IPS DF 6.9 (cell line): ENCODE measurements around the gene NHLRC4.

Experiments
- DNase-seq: peaks from one replicate; pipeline ENCODE4 v3.0.0-alpha.2; 2013; ENCODE audit warnings: low read depth, low spot score
- H3K27ac ChIP-seq: one replicate; pipeline ENCODE4 v1.5.1; 2013; ENCODE audit warnings: low read length, control low read depth
- H3K27me3 ChIP-seq: 2 replicates; pipeline ENCODE4 v1.6.1; 2013; ENCODE audit warnings: mild to moderate bottlenecking, low read length; ENCODE audit not compliant: control insufficient read depth, insufficient read depth
- H3K36me3 ChIP-seq: 2 replicates; pipeline ENCODE4 v1.6.1; 2013; ENCODE audit warnings: low read length; ENCODE audit not compliant: control insufficient read depth, insufficient read depth
- H3K4me1 ChIP-seq: 2 replicates; pipeline ENCODE4 v1.6.1; 2013; ENCODE audit warnings: low read length; ENCODE audit not compliant: control insufficient read depth, insufficient read depth
- H3K4me3 ChIP-seq: 2 replicates; pipeline ENCODE4 v1.5.1; 2013; ENCODE audit warnings: mild to moderate bottlenecking, low read length
- H3K9me3 ChIP-seq: 2 replicates; pipeline ENCODE4 v1.6.1; 2013; ENCODE audit warnings: low read length, inconsistent platforms; ENCODE audit not compliant: control insufficient read depth, insufficient read depth
- WGBS: extraction: QIAGEN DNeasy Blood & Tissue Kit; methylation state at CpG from one replicate; pipeline ENCODE4 v1.1.7; 2013; ENCODE audit warnings: mixed read lengths, missing lambda C conversion rate; ENCODE audit not compliant: insufficient read length, insufficient coverage; 5-methylcytosine and 5-hydroxymethylcytosine counted together

Gene NHLRC4, protein sequence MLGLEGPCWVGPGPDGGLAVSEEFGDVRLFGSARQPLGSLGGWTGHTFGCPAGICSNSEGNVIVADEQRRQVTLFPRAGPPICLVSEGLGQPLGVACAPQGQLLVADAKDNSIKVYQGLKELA

DNA sequence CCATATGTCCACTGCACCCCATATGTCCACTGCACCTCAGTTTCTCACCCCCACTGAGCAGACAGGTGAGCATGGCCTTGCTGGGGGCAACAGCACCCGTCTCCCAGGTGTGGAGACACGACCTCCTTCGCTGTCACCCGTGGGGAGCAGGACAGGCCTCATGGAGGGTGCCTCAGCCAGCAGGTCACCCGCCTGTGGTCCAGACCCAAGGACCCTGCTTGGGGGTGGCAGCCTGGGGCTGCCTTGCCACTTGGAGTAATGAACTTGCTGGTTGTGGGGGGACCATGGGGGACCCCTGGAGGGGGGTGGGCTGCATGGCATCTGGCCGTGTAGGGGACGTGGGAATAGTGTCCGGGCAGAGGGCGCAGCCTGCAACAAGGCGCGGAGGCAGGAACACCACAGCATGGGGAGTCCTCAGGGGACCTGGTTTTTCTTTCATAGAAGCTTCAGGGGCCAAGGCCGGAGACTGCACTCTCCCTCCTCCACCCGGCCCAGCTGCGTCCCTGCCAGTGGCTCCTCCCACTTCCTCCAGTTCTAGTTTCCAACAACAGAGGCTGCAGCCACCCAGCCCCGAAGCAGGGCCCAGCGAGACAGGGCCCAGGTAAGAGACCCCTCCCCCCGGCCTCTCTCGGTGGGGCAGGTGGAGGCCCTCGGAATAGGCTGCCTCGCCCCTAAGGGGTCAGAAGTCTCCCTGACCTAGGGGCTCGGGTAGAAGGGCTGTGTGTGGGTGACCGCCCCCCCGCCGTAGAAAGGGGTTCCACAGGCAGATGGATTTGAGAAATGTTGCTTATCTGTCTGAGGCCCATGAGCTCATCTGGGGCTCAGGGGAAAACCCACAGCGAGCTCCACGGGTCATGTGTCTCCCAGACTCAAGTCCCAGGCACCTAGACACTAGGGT, at the start of gene NHLRC4:
Gene NHLRC4 (plus strand): TSS at position 531 of the 898 bp plus-strand sequence. CDS start 1,043 bp downstream, outside the sequence.
- Histone ChIP-seq H3K36me3 (no peaks in the 10 kb centered on the region), H3K9me3 (no peaks in the 10 kb centered on the region), H3K4me1 (peaks cover 3% of the 10 kb centered on the region), H3K27me3 (peaks cover 1% of the 10 kb centered on the region; the same call in 1 of the 2 replicates), H3K27ac (no peak within 1 kb of the TSS), H3K4me3 (no peak within 1 kb of the TSS)
- WGBS = no CpG with 5 or more reads among the region's 26 CpGs
- DNase-seq = no peak

DNA sequence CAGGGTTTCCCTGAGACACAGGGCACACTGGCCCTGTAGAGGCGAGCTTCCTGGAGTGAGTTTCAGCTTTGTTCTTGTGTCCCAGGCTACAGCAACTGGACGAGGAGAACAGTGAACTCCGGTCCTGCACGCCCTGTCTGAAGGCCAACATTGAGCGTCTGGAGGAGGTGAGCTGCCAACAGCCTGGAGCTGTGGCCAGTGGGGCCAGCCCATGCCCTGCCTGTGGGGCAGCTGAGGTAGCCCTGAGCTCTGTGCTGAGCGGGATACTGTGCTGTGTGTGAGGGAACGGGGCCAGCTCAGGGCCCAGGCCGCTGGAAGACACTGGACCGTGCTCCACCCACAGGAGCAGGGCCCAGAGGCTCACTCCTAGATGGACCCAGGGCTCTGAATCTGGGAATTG, 47.9 kb upstream of the NHLRC4 start:
- no peaks in the 10 kb centered on the region; the same call in 1 of the 2 replicates for H3K4me1 ChIP-seq
- H3K36me3 ChIP-seq = 0 out of 2 replicates have a peak, but pooled peaks cover 6% of the 10 kb centered on the region
- H3K27ac ChIP-seq = no peak overlapping the region
- no peaks in the 10 kb centered on the region for H3K27me3 ChIP-seq
- no CpG with 5 or more reads among the region's 9 CpGs for WGBS
- no peaks in the 10 kb centered on the region for H3K9me3 ChIP-seq
- H3K4me3 ChIP-seq = no peak overlapping the region
- DNase-seq = no peak

DNA sequence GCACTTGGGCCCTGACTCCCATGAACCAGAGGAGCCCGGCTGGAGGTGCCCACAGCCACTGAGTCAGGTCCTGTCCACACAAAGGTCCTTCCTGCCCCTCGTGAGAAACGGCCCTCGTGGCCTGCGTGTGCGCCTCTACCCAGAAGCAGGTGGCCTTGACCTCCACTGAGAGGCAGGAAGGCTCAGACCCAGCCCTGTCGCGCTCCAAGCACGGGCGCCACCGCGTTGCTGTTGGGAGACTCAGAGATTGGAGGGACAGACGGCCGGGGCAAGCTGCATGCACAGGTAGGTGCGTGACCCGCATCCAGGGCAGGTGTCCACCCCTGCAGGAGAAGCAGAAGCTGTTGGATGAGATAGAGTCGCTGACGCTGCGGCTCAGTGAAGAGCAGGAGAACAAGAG, 47.4 kb upstream of the NHLRC4 start:
- WGBS = no CpG with 5 or more reads among the region's 19 CpGs
- no peaks in the 10 kb centered on the region for H3K27me3 ChIP-seq
- DNase-seq = no peak
- 0 out of 2 replicates have a peak, but pooled peaks cover 6% of the 10 kb centered on the region for H3K36me3 ChIP-seq
- H3K4me3 ChIP-seq = no peak overlapping the region
- no peak overlapping the region for H3K27ac ChIP-seq
- no peaks in the 10 kb centered on the region for H3K4me1 ChIP-seq
- no peaks in the 10 kb centered on the region for H3K9me3 ChIP-seq

DNA sequence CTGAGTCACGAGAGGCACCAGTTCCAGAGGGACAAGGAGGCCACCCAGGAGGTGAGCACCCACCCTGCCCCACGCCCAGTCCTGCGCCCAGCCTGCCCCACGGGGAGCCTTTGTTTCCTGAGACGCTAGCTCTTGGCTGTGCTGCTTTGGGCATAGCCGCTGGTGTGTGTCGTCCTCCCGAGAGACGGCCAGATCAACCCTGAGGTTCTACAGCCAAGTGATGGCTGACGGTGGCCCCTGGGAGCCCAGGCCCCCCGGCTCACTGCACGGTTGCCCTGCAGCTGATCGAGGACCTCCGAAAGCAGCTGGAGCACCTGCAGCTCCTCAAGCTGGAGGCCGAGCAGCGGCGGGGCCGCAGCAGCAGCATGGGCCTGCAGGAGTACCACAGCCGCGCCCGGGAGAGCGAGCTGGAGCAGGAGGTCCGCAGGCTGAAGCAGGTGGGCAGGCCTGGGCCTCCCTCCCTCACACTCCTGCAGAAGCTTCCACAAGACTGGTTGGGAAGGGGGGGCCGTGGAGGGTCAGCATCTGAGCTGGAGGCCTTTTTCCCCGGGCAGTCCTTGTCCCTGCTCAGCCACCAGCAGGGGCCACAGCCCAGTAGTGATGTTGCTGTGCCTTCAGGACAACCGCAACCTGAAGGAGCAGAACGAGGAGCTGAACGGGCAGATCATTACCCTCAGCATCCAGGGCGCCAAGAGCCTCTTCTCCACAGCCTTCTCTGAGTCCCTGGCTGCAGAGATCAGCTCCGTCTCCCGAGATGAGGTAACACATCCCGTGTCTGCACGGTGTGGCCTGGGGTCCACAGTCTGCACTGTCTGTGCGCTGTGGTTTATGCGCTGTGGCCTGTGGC, 46.7 kb upstream of the NHLRC4 start:
- Histone ChIP-seq H3K36me3 (0 out of 2 replicates have a peak, but pooled peaks cover 6% of the 10 kb centered on the region), H3K9me3 (no peaks in the 10 kb centered on the region), H3K27ac (no peak overlapping the region), H3K4me3 (no peak overlapping the region), H3K4me1 (no peaks in the 10 kb centered on the region), H3K27me3 (no peaks in the 10 kb centered on the region)
- no CpG with 5 or more reads among the region's 35 CpGs for WGBS
- no peak for DNase-seq

DNA sequence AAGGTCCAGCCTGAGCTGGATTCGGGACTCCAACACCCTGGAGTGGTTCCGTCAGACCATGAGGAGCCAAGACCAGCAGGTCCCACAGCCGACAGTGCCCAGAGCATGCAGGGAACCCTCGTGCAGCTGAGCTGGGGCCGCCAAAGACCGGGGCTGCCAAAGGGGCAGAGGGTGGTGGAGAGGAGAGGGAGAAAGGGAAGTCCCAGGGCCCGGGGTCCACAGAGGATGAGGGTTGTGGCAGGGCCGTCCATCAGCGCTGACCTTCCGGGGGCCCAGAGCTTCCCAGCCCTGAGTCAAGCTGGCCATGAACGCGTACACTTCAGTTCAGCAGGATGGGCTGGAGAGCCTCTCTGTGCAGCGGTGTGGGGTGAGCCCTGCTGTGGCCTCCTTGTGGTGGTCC, 46.0 kb upstream of the NHLRC4 start:
- H3K27ac ChIP-seq = no peak overlapping the region
- H3K36me3 ChIP-seq = 0 out of 2 replicates have a peak, but pooled peaks cover 6% of the 10 kb centered on the region

DNA sequence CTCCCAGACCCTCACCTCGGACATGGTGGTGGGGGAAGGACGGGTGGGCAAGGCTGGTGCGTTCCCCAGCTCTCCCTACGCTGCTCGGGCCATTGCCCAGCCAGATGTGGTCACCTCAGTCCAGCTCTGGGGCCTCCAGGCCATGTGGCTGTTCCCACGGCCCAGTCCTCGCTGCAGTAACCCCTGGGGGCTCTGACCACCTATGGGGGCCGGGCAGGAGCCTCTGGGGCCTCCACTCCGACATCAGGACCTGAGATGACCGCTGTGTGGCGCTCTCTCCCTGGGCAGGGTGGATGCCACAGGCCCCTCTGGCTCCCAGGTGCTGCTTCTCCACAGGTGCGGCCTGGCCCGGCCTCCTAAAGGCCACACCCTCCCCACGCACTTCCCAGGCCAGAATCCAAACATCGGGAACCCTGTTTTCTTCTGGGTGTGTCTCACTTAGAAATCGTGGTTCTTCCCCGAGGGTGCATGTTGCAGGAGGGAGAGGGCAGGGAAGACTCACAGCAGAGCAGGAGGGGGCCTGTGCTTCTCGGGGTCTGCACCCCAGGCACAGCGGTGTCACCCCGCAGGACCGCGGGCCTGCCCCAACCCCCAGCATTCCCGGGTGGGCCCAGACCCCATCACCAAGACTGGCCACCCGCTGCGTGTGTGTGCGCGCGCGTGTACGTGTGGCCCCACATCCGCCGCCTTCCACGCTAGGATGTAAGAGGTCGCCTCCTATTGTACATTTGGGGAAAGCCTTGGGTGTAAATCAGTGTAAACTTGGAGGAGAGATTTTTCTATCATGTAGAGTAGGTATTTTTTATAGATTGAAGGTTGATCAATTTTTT, 45.2 kb upstream of the NHLRC4 start:
- Histone ChIP-seq H3K9me3 (no peaks in the 10 kb centered on the region), H3K4me3 (no peak overlapping the region), H3K27ac (no peak overlapping the region), H3K36me3 (0 out of 2 replicates have a peak, but pooled peaks cover 6% of the 10 kb centered on the region), H3K27me3 (no peaks in the 10 kb centered on the region), H3K4me1 (0 out of 2 replicates have a peak, but pooled peaks cover 1% of the 10 kb centered on the region)
- no CpG with 5 or more reads among the region's 34 CpGs for WGBS
- DNase-seq = peak; percentile 54

More for the DNA sequence above, 46.0 kb upstream of the NHLRC4 start:
- no CpG with 5 or more reads among the region's 13 CpGs for WGBS
- Histone ChIP-seq H3K9me3 (no peaks in the 10 kb centered on the region), H3K27me3 (no peaks in the 10 kb centered on the region), H3K4me1 (no peaks in the 10 kb centered on the region), H3K4me3 (no peak overlapping the region)
- DNase-seq = no peak

DNA sequence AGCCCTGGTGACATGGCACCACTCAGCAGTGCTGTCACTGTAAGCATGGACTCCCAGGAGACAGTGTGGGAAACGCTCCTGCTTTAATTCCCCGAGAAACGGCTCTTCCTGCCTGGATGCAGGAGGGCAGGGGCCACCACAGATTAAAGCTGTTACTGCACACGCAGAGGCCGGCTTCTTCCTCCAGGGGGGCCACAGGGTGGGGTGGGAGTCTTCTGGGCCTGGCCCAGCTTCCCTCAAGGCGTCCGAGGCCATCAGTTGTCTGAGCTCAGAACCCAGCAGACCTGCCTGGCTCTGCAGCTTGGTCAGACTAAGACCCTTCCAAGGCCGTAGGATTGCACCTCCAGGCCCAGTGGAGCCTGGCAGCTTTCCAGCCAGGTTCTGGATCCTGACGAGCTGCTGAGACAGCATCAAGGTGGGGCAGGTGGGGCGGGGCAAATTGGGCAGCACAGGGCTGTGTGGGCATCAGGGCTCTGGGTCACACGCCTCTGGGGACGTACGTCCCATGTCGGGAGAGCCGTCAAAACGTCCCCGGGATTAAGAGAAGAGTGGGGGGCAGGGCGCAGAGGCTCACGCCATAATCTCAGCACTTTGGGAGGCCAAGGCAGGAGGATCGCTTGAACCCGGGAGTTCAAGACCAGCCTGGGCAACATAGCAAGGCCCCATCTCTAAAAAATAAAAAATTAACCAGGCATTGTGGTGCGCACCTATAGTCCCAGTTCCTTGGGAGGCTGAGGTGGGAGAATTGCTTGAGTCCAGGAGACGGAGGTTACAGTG, 44.3 kb upstream of the NHLRC4 start:
- Histone ChIP-seq H3K36me3 (0 out of 2 replicates have a peak, but pooled peaks cover 6% of the 10 kb centered on the region), H3K4me1 (0 out of 2 replicates have a peak, but pooled peaks cover 1% of the 10 kb centered on the region), H3K4me3 (no peak overlapping the region), H3K27me3 (no peaks in the 10 kb centered on the region), H3K9me3 (no peaks in the 10 kb centered on the region), H3K27ac (no peak overlapping the region)
- no peak for DNase-seq
- WGBS = no CpG with 5 or more reads among the region's 23 CpGs

DNA sequence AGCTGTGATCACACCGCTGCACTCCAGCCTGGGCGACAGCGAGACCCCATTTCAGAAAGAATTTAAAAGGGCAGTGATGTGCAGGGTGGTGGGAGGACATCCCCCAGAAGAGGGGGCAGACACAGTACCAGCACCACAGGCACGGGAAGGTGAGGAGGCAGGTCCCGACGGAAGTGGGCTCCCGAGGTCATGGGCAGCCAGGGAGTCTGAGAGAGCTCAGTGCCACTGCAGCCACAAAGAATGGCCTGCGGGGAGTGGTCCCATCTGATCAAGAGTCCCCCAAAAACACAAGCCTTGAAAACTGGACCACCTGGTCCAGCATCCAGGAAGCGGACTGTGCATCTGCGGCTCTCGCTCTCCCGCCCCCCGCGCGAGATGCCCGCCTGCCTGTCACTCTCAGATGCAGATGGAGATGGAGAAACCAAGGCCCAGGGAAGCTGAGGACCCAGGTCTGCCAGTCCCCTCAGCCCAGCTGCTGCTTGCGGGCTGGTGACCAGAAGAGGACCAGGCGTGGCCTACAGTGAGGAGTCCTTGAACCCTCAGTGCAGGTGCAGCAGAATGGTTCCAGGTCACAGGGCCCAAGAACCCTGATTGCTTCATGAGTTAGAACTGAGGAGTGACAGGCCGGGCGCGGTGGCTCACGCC, 43.6 kb upstream of the NHLRC4 start:
- Histone ChIP-seq H3K27me3 (no peaks in the 10 kb centered on the region), H3K36me3 (0 out of 2 replicates have a peak, but pooled peaks cover 6% of the 10 kb centered on the region), H3K4me1 (0 out of 2 replicates have a peak, but pooled peaks cover 1% of the 10 kb centered on the region), H3K4me3 (no peak overlapping the region), H3K27ac (no peak overlapping the region), H3K9me3 (no peaks in the 10 kb centered on the region)
- DNase-seq = no peak
- no CpG with 5 or more reads among the region's 22 CpGs for WGBS
